ENCODE measurements around the gene HMGCR.

The HMGCR gene

GRCh38 chr5:75341934-75342333 is 4.9 kb downstream of the HMGCR start:
- DNase-seq = no peak

- no peak for DNase-seq
These were observed 5.8 kb downstream of the HMGCR start for GRCh38 chr5:75342836-75343235.

- DNase-seq = no peak
These were observed 11.2 kb downstream of the HMGCR start for GRCh38 chr5:75348241-75348640.

- no peak for DNase-seq
These were observed 12.6 kb downstream of the HMGCR start for GRCh38 chr5:75349663-75350062.

GRCh38 chr5:75351139-75351926 is 14.3 kb downstream of the HMGCR start:
- DNase-seq = no peak

- no peak for DNase-seq
These were observed 18.2 kb downstream of the HMGCR start for GRCh38 chr5:75355236-75355635.

- no peak for DNase-seq
These were observed 19.7 kb downstream of the HMGCR start for GRCh38 chr5:75356719-75357118.

- DNase-seq = no peak
These were observed 21.1 kb downstream of the HMGCR start for GRCh38 chr5:75358117-75358516.

GRCh38 chr5:75361310-75361709 is 24.3 kb downstream of the HMGCR start:
- DNase-seq = no peak

- DNase-seq = no peak
These were observed 25.5 kb downstream of the HMGCR start for GRCh38 chr5:75362474-75362975.

GRCh38 chr5:75363111-75363510 is 26.1 kb downstream of the HMGCR start:
- DNase-seq = no peak

GRCh38 chr5:75363726-75364495 is 26.9 kb downstream of the HMGCR start:
- no peak for DNase-seq

- no peak for DNase-seq
These were observed 27.7 kb downstream of the HMGCR start for GRCh38 chr5:75364571-75365280.

GRCh38 chr5:75365740-75366139 is 28.7 kb downstream of the HMGCR start:
- no peak for DNase-seq

GRCh38 chr5:75366787-75367186 is 29.8 kb downstream of the HMGCR start:
- no peak for DNase-seq

GRCh38 chr5:75367401-75367800 is 30.4 kb downstream of the HMGCR start:
- DNase-seq = no peak

GRCh38 chr5:75368391-75368790 is 31.4 kb downstream of the HMGCR start:
- no peak for DNase-seq

GRCh38 chr5:75373862-75374261 is 36.8 kb downstream of the HMGCR start:
- no peak for DNase-seq

- DNase-seq = no peak
These were observed 37.4 kb downstream of the HMGCR start for GRCh38 chr5:75374394-75374814.

GRCh38 chr5:75375414-75375813 is 38.4 kb downstream of the HMGCR start:
- DNase-seq = no peak

- DNase-seq = no peak
These were observed 43.1 kb downstream of the HMGCR start for GRCh38 chr5:75380099-75380498.

GRCh38 chr5:75381456-75381855 is 44.4 kb downstream of the HMGCR start:
- no peak for DNase-seq

GRCh38 chr5:75384218-75384617 is 47.2 kb downstream of the HMGCR start:
- DNase-seq = no peak

Data from stimulated activated CD4-positive, alpha-beta T cell treated with anti-CD3 and anti-CD28 coated beads, Interleukin-2, amount 100 ng/mL, for 24 hours (primary cell).